HFF-Myc (cell line): ENCODE measurements around the gene MID1.

Experiments used
- DNase-seq: peaks from one replicate; pipeline ENCODE4 v3.0.0-alpha.2; 2011; ENCODE audit warnings: low read depth; ENCODE audit errors: extremely low read depth
- H3K4me3 ChIP-seq: replicated peaks from 2 replicates; pipeline ENCODE4 v1.5.1; 2011; ENCODE audit warnings: low read depth, mild to moderate bottlenecking, control low read depth, low read length
- TF ChIP-seq, protein P1 (sequence below): IDR thresholded peaks from 2 replicates; pipeline ENCODE4 v1.5.1; 2012; ENCODE audit warnings: mild to moderate bottlenecking, low read depth, low read length, control low read depth; ENCODE audit errors: missing control alignments

Gene MID1

DNA sequence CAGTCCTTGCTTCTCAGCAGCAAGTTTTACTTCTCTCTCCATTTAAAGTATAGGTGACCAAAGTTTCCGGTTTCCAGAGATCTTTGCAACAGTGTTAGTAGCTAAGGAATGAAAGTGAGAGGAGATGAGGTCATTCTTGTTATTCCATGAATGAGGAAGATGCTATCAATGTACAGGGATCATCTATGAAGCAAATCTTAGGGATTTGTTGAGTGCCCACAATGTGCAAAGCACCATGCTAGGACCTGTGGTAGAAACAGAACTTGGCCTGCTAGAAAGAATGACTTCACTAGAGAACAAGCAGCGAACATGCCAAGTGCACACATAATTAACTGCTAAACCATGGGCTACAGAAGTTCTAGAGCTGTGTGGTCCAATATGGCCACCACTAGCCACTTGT is 112.5 kb downstream of the MID1 start:
- TF ChIP-seq, protein P1, sequence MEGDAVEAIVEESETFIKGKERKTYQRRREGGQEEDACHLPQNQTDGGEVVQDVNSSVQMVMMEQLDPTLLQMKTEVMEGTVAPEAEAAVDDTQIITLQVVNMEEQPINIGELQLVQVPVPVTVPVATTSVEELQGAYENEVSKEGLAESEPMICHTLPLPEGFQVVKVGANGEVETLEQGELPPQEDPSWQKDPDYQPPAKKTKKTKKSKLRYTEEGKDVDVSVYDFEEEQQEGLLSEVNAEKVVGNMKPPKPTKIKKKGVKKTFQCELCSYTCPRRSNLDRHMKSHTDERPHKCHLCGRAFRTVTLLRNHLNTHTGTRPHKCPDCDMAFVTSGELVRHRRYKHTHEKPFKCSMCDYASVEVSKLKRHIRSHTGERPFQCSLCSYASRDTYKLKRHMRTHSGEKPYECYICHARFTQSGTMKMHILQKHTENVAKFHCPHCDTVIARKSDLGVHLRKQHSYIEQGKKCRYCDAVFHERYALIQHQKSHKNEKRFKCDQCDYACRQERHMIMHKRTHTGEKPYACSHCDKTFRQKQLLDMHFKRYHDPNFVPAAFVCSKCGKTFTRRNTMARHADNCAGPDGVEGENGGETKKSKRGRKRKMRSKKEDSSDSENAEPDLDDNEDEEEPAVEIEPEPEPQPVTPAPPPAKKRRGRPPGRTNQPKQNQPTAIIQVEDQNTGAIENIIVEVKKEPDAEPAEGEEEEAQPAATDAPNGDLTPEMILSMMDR, result no peak
- no peak for DNase-seq
- no peak overlapping the region for H3K4me3 ChIP-seq

DNA sequence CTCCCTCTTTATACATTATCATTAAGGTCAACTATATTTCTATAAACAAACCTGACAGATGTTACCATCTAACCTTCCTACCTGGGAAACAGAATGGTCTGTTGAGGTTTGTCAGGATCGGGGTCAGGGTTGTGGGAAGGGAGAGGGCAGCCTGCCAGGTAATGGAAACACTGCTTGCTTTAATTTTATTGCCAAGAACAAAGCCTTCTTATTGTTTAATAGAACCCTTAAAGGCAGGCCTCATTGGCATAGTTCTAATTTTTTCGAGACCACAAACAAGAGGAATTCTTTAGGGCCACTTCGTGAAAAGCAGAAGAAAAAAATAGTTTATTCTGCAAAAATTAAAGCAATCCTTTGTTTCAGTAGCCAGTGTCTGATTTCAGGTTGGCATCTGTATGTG is 113.2 kb downstream of the MID1 start:
- H3K4me3 ChIP-seq, result no peak overlapping the region
- TF ChIP-seq, protein P1, result no peak
- DNase-seq, result no peak

DNA sequence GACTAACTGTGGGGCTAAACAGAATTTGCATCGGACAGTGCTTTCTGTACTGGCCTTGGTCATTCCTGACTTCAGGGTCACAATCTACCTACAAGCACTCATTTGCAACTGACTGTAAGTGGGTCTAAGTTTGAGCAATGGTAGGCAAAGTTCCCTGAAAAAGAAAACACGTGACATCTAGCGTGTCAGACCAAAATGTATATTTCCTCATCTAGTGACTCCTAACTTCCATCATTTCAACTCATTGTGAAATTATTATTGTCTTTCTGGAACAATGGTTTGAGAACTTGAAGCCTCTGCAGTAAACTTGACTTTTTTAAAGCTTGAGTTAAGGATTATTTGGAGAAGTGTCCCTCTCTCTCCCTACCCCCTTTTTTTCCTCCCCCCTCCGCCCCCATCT is 113.6 kb downstream of the MID1 start:
- TF ChIP-seq, protein P1, result no peak
- no peak overlapping the region for H3K4me3 ChIP-seq
- DNase-seq, result no peak

DNA sequence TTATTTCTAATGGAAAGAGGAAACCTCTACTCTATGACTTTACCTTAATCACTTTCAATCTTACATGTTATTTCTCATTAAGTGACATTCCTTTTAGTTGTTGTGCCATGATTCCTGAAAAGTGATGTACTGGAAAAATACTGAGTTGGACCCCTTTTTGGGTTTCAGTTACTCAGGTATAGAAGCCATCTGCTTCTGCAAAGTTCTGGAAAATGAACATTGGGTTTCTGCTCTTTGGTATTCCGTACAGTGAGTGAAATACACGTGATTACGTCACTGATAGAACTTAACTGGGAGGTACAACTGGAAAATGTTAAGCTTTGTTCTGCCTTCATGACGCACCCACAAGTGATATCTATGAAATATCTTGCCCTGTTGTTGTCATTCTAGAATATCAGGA is 114.7 kb downstream of the MID1 start:
- DNase-seq, result no peak

DNA sequence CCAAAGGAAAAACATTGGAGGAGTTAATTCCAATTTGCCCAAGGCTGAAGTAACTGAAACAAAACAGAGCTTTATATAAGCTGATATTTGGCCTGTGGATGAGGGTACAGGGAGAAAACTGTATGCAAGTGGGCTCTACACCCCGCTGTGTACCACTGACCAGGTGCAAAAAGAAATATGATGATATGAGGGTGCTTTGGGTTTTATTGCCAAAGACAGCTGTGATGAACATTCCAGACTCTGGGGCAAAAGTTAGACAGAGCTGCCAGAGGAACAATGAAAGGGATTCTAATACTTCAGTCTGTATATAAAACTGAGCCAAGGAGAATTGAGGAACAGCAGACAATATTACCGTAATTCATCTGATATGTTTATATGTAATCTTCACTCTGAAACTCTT is 117.4 kb downstream of the MID1 start:
- TF ChIP-seq, protein P1, result no peak
- no peak overlapping the region for H3K4me3 ChIP-seq
- no peak for DNase-seq

More for the DNA sequence above, 114.7 kb downstream of the MID1 start:
- TF ChIP-seq, protein P1, result no peak
- H3K4me3 ChIP-seq, result no peak overlapping the region

DNA sequence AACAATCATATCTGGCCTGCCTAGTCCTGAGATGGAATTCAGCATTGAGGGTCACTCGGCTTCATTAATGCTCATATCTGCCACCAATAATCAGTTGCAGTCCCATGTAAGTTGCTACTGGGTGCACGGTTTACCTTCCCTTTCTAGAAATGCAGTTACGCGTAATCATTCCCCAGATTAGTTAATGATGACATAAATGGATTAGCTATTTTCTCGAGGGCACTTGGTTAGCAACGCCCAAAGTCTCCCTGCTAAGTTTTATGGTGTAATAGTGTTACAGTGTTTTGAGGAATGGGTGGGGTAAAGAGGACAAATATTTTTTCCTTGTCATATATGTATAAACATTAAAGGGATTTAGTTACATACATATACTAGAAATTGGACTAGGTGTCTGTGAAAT is 118.8 kb downstream of the MID1 start:
- TF ChIP-seq, protein P1, result no peak
- H3K4me3 ChIP-seq, result no peak overlapping the region
- DNase-seq, result no peak

DNA sequence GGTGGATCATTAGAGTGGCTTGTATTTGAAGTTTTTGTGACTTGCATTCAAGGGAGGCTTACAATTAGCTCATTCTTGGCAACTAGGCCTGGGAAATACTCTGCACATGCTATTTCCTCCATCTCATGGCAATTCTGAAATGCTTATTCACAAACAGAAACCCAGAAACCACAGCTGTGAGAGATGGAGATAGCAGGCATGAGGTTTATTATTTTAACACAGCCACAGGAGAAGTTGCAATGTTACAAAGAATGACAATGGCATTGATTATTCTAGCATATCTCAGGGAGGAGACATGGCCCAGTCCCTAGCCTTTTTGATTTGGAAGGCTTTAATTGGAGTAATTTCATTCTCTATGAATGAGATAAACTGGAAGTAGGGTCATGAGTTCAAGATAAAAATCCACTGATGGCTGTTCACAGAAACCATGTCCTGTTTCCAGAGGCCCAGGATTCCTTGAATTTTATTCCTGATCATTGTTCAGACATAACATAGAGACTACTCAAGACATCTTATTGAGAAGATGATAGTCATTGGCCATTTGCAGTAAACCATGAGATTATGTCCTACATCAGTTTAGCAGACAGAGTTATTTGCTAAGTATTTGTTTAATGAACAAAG is 123.9 kb downstream of the MID1 start:
- TF ChIP-seq, protein P1, result no peak
- no peak for DNase-seq
- no peak overlapping the region for H3K4me3 ChIP-seq
